Nephron progenitor cell (in vitro differentiated cells): ENCODE results near the gene PPIP5K1.

Source experiments
- DNase-seq: peaks from one replicate; pipeline ENCODE4 v3.0.0; 2021
- H3K27ac Mint-ChIP-seq: 2 replicates; pipeline ENCODE4 v1.8.0; 2021; ENCODE audit warnings: mild to moderate bottlenecking, moderate library complexity, mixed read lengths
- H3K27me3 Mint-ChIP-seq: 2 replicates; pipeline ENCODE4 v1.8.0; 2021; ENCODE audit warnings: mild to moderate bottlenecking, low read depth, mixed read lengths; ENCODE audit not compliant: poor library complexity
- H3K36me3 Mint-ChIP-seq: 2 replicates; pipeline ENCODE4 v1.8.0; 2021; ENCODE audit warnings: low read depth, mixed read lengths
- H3K4me1 Mint-ChIP-seq: 2 replicates; pipeline ENCODE4 v1.8.0; 2021; ENCODE audit warnings: mixed read lengths
- H3K4me3 Mint-ChIP-seq: 2 replicates; pipeline ENCODE4 v1.8.0; 2021; ENCODE audit warnings: mild to moderate bottlenecking, moderate library complexity, mixed read lengths
- H3K9me3 Mint-ChIP-seq: 2 replicates; pipeline ENCODE4 v1.8.0; 2021; ENCODE audit warnings: mild to moderate bottlenecking, moderate library complexity, mixed read lengths
- TF ChIP-seq, protein P1 (sequence below): fragments of 200-600 bp; sonication (generic); IDR thresholded peaks from 2 replicates; pipeline ENCODE4 v1.5.0; 2021; ENCODE audit warnings: antibody characterized with exemption

Gene PPIP5K1

DNA sequence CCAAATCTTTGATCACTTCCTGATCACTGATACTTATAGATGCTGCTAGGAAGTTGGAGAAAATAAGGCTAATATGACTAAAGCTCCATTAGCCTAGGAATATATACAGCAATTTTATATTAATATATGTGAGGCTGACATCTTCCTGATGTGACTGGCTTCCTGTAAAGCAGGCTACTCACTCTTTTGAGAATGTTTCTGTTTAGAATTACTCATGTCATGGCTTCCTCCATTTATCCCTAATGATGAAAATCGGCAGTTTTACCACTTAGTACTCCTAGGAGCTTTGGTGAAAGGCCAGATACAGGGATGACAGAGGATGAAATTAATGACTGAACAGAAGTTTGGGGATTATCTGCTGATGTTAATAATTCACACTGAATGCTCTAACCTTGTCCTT lies 76.5 kb downstream of the PPIP5K1 start:
- H3K36me3 Mint-ChIP-seq, result no peaks in the 10 kb centered on the region
- no peak overlapping the region for H3K4me3 Mint-ChIP-seq
- H3K27ac Mint-ChIP-seq, result no peak overlapping the region
- TF ChIP-seq, protein P1, sequence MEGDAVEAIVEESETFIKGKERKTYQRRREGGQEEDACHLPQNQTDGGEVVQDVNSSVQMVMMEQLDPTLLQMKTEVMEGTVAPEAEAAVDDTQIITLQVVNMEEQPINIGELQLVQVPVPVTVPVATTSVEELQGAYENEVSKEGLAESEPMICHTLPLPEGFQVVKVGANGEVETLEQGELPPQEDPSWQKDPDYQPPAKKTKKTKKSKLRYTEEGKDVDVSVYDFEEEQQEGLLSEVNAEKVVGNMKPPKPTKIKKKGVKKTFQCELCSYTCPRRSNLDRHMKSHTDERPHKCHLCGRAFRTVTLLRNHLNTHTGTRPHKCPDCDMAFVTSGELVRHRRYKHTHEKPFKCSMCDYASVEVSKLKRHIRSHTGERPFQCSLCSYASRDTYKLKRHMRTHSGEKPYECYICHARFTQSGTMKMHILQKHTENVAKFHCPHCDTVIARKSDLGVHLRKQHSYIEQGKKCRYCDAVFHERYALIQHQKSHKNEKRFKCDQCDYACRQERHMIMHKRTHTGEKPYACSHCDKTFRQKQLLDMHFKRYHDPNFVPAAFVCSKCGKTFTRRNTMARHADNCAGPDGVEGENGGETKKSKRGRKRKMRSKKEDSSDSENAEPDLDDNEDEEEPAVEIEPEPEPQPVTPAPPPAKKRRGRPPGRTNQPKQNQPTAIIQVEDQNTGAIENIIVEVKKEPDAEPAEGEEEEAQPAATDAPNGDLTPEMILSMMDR, result no peak
- DNase-seq, result no peak
- H3K27me3 Mint-ChIP-seq, result peaks cover 14% of the 10 kb centered on the region
- peaks cover 85% of the 10 kb centered on the region for H3K4me1 Mint-ChIP-seq
- H3K9me3 Mint-ChIP-seq, result no peaks in the 10 kb centered on the region

- peak; percentile 25 for DNase-seq
- Mint-ChIP-seq H3K4me3 (peak overlapping the region; percentile 92), H3K27ac (peak overlapping the region; percentile 30), H3K4me1 (peaks cover 69% of the 10 kb centered on the region), H3K27me3 (peaks cover 14% of the 10 kb centered on the region), H3K36me3 (no peaks in the 10 kb centered on the region), H3K9me3 (no peaks in the 10 kb centered on the region)
- TF ChIP-seq, protein P1, result no peak
Observed at GRCh38 chr15:43511012-43511885, 78.8 kb downstream of the PPIP5K1 start.

DNA sequence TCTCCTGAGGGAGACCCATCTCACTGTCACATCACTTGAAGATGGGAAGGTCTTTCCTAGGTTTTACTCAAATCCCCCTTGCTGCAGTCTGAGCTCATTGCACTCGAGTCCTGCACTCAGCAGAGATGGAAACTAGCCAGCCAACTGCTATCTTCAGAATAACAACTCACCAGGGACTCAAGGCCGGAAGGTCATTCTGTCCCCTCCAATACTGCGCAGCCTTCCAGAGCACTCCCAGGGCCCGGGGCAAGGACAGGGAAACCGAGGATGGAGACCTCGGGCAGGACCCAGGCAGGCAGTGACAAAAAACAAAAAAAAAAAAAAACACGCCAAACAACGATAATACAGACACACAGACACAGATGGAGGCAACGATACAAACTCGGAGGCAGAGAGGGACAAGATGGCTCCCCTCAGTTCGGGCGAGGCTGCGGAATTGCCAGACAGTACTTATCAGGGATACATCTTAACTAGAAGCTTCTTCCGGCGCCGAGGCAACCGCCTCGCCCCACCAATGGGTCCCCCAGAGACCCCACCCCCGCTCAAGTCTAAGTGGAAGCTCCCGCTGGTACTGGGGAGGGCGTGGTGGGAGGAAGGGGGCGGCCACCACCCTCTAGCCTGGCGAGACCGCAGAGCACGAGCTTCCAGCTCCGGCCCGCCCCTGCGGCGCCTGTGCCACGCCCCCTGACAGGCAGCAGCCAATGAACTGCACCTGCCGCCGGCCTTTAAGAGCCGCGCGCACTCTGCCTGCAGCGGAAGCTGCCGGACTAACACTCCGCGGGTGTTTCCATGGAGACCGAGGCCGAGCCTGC lies 79.6 kb downstream of the PPIP5K1 start:
- TF ChIP-seq, protein P1, result peak; percentile 26
- H3K9me3 Mint-ChIP-seq, result no peaks in the 10 kb centered on the region
- H3K27ac Mint-ChIP-seq, result peak overlapping the region; percentile 93
- peak; percentile 98 for DNase-seq
- peaks cover 14% of the 10 kb centered on the region for H3K27me3 Mint-ChIP-seq
- H3K36me3 Mint-ChIP-seq, result no peaks in the 10 kb centered on the region
- peak overlapping the region; percentile 92 for H3K4me3 Mint-ChIP-seq
- H3K4me1 Mint-ChIP-seq, result peaks cover 69% of the 10 kb centered on the region

GRCh38 chr15:43509660-43510199 lies 80.3 kb downstream of the PPIP5K1 start:
- Mint-ChIP-seq H3K36me3 (no peaks in the 10 kb centered on the region), H3K9me3 (no peaks in the 10 kb centered on the region), H3K27ac (peak overlapping the region; percentile 95), H3K4me3 (peak overlapping the region; percentile 92), H3K4me1 (peaks cover 66% of the 10 kb centered on the region), H3K27me3 (peaks cover 14% of the 10 kb centered on the region)
- DNase-seq, result no peak
- TF ChIP-seq, protein P1, result no peak

DNA sequence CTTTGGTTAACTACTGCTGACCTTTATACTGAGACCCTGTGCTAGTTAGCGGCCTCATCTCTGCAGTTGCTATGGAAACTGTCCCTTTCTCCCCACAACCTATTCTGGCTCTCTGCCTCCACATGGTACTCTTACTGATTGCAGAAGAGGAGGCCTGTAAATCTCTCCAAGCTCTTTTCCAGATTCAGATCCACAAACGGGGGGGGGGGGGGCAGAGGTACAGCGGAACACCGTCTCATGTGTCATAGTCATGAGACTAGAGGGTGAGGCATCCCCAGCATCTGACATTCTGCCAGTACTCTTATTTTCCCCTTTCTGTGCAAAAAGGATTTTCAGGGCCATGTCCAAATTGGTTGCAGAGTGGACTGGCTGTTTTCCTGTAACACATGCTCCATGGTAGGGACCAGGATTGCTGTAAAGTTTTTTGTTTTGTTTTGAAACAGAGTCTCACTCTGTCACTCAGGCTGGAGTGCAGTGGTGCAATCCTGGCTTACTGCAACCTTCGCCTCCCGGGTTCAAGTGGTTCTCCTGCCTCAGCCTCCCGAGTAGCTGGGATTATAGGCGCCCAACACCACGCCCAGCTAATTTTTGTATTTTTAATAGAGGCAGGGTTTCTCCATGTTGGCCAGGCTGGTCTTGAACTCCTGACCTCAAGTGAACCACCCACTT lies 80.9 kb downstream of the PPIP5K1 start:
- peak overlapping the region; percentile 92 for H3K4me3 Mint-ChIP-seq
- peaks cover 60% of the 10 kb centered on the region for H3K4me1 Mint-ChIP-seq
- H3K9me3 Mint-ChIP-seq, result no peaks in the 10 kb centered on the region
- TF ChIP-seq, protein P1, result no peak
- H3K36me3 Mint-ChIP-seq, result no peaks in the 10 kb centered on the region
- H3K27me3 Mint-ChIP-seq, result peaks cover 14% of the 10 kb centered on the region
- peak overlapping the region; percentile 95 for H3K27ac Mint-ChIP-seq
- no peak for DNase-seq
